Fibroblast of lung (primary cell): ENCODE results near the gene PGAP1. TPM values are rescaled to one million over a fixed set of nuclear protein-coding genes. Genes with fewer than 3 reads are reported as not detected.

Experiments used
- DNase-seq, 2 donors: peaks; one replicate each; pipeline versions ENCODE4 v3.0.0 to v3.0.0-alpha.2; 2010; ENCODE audit warnings: low read depth in 2 of 2
- H2AFZ ChIP-seq: 2 replicates; pipeline ENCODE4 v1.5.1; 2012; ENCODE audit warnings: low read length, control low read depth, inconsistent platforms
- H3K27ac ChIP-seq: 2 replicates; pipeline ENCODE4 v1.5.1; 2011; ENCODE audit warnings: low read length, control low read depth; ENCODE audit not compliant: insufficient read depth
- H3K27me3 ChIP-seq: 2 replicates; pipeline ENCODE4 v1.5.1; 2011; ENCODE audit warnings: mild to moderate bottlenecking, low read length; ENCODE audit not compliant: control insufficient read depth, insufficient read depth
- H3K36me3 ChIP-seq: 2 replicates; pipeline ENCODE4 v1.5.1; 2011; ENCODE audit warnings: low read length; ENCODE audit not compliant: control insufficient read depth, insufficient read depth
- H3K4me1 ChIP-seq: 2 replicates; pipeline ENCODE4 v1.5.1; 2011; ENCODE audit warnings: low read length; ENCODE audit not compliant: control insufficient read depth, insufficient read depth; ENCODE audit errors: extremely low read depth
- H3K4me2 ChIP-seq: 2 replicates; pipeline ENCODE4 v1.5.1; 2011; ENCODE audit warnings: low read length, control low read depth; ENCODE audit not compliant: insufficient read depth; ENCODE audit errors: extremely low read depth
- H3K4me3 ChIP-seq, 4 experiments: fragments of 200-600 bp in 1 of 4; sonication (generic) in 1 of 4; replicated peaks in 1 of 4; 2 replicates each; pipeline ENCODE4 v1.5.1; 2011 to 2016; ENCODE audit warnings: low read length in 4 of 4, low read depth in 3 of 4, mild to moderate bottlenecking in 3 of 4, control low read depth in 2 of 4, inconsistent platforms in 1 of 4, mixed read lengths in 1 of 4; ENCODE audit not compliant: insufficient read depth in 1 of 4; ENCODE audit errors: control extremely low read depth in 1 of 4
- H3K79me2 ChIP-seq: 2 replicates; pipeline ENCODE4 v1.5.1; 2012; ENCODE audit warnings: mild to moderate bottlenecking, low read length, inconsistent platforms; ENCODE audit not compliant: control insufficient read depth, insufficient read depth
- H3K9ac ChIP-seq: 2 replicates; pipeline ENCODE4 v1.5.1; 2011; ENCODE audit warnings: mild to moderate bottlenecking, low read length, control low read depth; ENCODE audit not compliant: insufficient read depth
- H3K9me3 ChIP-seq: 2 replicates; pipeline ENCODE4 v1.5.1; 2012; ENCODE audit warnings: low read depth, low read length; ENCODE audit not compliant: control insufficient read depth, insufficient read depth
- H4K20me1 ChIP-seq: 2 replicates; pipeline ENCODE4 v1.5.1; 2011; ENCODE audit warnings: low read length; ENCODE audit not compliant: control insufficient read depth, insufficient read depth; ENCODE audit errors: extremely low read depth
- EZH2 ChIP-seq: IDR thresholded peaks from 2 replicates; pipeline ENCODE4 v1.5.1; 2012; ENCODE audit warnings: low read length, control low read depth, mild to moderate bottlenecking; ENCODE audit errors: missing control alignments
- polyA plus RNA-seq, 2 donors: library from polyadenylated mRNA; depleted of rRNA in 1 of 2; stranded (reverse) in 1 of 2; unstranded in 1 of 2; fragments of >200 nt; gene quantifications; 2 replicates each; pipeline ENCODE4 v1.2.1, GENCODE V29; 2011 to 2012; ENCODE audit warnings: missing spikeins in 1 of 2
- total RNA-seq: library from RNA; depleted of rRNA; stranded (reverse); fragments of >200 nt; gene quantifications from 2 replicates; pipeline ENCODE4 v1.2.1, GENCODE V29; 2014
- TF ChIP-seq, protein P1 (sequence below), 2 donors: IDR thresholded peaks in 1 of 2; conservative IDR thresholded peaks in 1 of 2; 1 replicate in 1 of 2; 2 replicates in 1 of 2; pipeline ENCODE4 v1.5.1; 2011 to 2012; ENCODE audit warnings: low read length in 2 of 2, control low read depth in 1 of 2, inconsistent platforms in 1 of 2, low read depth in 1 of 2, mild to moderate bottlenecking in 1 of 2

PGAP1 gene
- total and polyA plus RNA-seq, 2 donors (not counting 1 experiment from before 2014, with no cell fraction given) = 7.0 to 12.1 TPM

DNA sequence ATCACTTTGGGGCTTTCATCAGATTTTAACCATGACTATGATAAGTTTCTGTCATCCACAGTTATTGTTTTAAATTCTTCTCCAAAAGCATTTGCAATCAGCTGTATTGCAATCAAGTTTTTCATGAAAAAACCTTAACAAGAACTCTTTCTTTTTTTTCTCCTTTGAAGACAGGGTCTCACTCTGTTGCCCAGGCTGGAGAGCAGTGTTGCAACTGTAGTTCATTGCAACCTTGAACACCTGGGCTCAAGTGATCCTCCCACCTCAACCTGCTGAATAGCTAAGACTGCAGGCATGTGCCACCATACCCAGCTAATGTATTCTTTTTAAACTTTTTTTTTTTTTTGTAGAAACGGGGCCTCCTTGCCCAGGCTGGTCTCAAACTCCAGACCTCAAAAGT, 71.9 kb downstream of the PGAP1 start:
- Histone ChIP-seq H3K4me3 (no peak overlapping the region), H4K20me1 (no peaks in the 10 kb centered on the region), H3K79me2 (no peaks in the 10 kb centered on the region), H3K4me2 (no peak overlapping the region), H3K36me3 (no peaks in the 10 kb centered on the region), H3K27ac (no peak overlapping the region), H3K27me3 (no peaks in the 10 kb centered on the region), H3K4me1 (no peaks in the 10 kb centered on the region), H3K9me3 (no peaks in the 10 kb centered on the region), H3K9ac (no peak overlapping the region), H2AFZ (no peak overlapping the region)
- no peak for DNase-seq
- TF ChIP-seq, protein P1, sequence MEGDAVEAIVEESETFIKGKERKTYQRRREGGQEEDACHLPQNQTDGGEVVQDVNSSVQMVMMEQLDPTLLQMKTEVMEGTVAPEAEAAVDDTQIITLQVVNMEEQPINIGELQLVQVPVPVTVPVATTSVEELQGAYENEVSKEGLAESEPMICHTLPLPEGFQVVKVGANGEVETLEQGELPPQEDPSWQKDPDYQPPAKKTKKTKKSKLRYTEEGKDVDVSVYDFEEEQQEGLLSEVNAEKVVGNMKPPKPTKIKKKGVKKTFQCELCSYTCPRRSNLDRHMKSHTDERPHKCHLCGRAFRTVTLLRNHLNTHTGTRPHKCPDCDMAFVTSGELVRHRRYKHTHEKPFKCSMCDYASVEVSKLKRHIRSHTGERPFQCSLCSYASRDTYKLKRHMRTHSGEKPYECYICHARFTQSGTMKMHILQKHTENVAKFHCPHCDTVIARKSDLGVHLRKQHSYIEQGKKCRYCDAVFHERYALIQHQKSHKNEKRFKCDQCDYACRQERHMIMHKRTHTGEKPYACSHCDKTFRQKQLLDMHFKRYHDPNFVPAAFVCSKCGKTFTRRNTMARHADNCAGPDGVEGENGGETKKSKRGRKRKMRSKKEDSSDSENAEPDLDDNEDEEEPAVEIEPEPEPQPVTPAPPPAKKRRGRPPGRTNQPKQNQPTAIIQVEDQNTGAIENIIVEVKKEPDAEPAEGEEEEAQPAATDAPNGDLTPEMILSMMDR (conservative IDR thresholded peaks at IDR 0.05 in 1 of 2, IDR thresholded peaks at IDR 0.05 in 1 of 2; ENCODE audit: low read depth in 1 of 2, low read length in 2 of 2) = no peak
- TF ChIP-seq EZH2 = no peak

DNA sequence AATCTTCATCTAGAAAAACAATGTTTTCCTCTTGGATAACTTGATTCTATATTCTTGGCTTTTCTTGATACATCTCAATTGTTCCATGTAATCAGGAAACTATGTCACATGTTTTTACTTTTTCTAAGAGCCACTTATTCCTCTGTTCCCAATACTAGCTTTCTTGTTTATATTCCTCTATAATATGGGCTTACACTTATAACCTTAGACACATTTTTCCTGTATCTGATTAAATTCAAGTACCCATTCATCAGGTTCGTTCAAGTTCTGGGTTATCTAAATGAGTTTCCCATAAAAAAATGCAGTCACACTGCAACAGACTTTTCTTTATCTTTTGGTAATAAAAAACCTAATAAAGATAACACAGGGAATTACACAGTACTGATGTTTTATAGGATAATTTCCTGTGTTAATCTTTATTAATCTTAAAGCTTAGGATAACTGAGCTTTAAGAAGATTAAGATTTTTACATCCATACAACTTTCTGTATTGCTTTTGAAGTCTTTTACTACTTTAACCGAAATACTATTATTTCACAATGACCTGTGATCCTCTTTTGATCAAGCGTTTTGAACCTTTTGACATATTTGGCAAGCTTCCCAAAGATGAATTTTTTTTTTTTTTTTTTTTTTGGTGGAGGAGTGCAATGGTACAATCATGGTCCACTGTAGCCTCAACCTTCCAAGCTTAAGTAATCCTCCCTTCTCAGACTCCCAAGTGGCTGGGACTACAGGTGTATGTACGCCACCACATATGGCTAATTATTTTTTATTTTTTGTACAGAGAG, 73.0 kb downstream of the PGAP1 start:
- Histone ChIP-seq H3K9me3 (no peaks in the 10 kb centered on the region), H3K79me2 (no peaks in the 10 kb centered on the region), H2AFZ (no peak overlapping the region), H3K4me3 (no peak overlapping the region), H3K27ac (no peak overlapping the region), H3K36me3 (no peaks in the 10 kb centered on the region), H3K27me3 (no peaks in the 10 kb centered on the region), H3K4me2 (no peak overlapping the region), H3K4me1 (no peaks in the 10 kb centered on the region), H3K9ac (no peak overlapping the region), H4K20me1 (no peaks in the 10 kb centered on the region)
- no peak for TF ChIP-seq EZH2
- TF ChIP-seq, protein P1 (conservative IDR thresholded peaks at IDR 0.05 in 1 of 2, IDR thresholded peaks at IDR 0.05 in 1 of 2; ENCODE audit: low read depth in 1 of 2, low read length in 2 of 2) = no peak
- no peak for DNase-seq

DNA sequence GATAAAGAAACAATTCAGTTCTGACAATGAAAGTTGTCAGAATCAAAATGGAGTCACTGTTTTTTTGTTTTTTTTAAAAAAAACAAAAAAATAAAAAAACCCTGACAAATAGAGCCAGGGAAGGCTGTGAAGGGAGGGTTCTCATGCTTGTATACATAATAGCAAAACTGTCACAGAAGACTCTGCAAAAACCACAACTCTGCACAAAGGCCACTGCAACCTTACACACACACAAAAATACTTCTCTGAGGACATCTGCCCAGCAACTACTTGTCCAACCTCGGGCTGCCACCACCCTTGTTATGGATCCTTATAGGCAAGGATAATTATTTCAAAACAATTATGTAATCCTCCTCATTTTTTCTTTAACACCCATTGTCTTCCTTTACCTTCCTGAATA, 75.4 kb downstream of the PGAP1 start:
- Histone ChIP-seq H3K36me3 (no peaks in the 10 kb centered on the region), H3K9me3 (no peaks in the 10 kb centered on the region), H4K20me1 (no peaks in the 10 kb centered on the region), H3K79me2 (no peaks in the 10 kb centered on the region), H3K27me3 (no peaks in the 10 kb centered on the region), H3K4me3 (no peak overlapping the region), H3K4me1 (no peaks in the 10 kb centered on the region), H3K27ac (no peak overlapping the region), H2AFZ (no peak overlapping the region), H3K4me2 (no peak overlapping the region), H3K9ac (no peak overlapping the region)
- no peak for TF ChIP-seq EZH2
- TF ChIP-seq, protein P1 (conservative IDR thresholded peaks at IDR 0.05 in 1 of 2, IDR thresholded peaks at IDR 0.05 in 1 of 2; ENCODE audit: low read depth in 1 of 2, low read length in 2 of 2) = no peak
- DNase-seq = peak; percentile 2 to 9
